Measurements from ENCODE around the gene SHB.

GRCh38 chr9:37923118-37923795 lies 145.8 kb downstream of the SHB start:
- TF ChIP-seq CTCF (IDR thresholded peaks at IDR 0.05) (no peak), EP300 (IDR thresholded peaks at IDR 0.05) (no peak), POLR2A (IDR thresholded peaks at IDR 0.05) (no peak), POLR2AphosphoS5 (IDR thresholded peaks at IDR 0.05) (no peak)
